GM23338 (cell line): ENCODE results near the gene TASOR2. TPM values are rescaled to one million over a fixed set of nuclear protein-coding genes. Genes with fewer than 3 reads are reported as not detected.

ENCODE experiments used
- ATAC-seq: fragments of 200-7000 bp; cut with Tn5 transposase; 3 replicates; pipeline ENCODE4 v1.9.1; 2020
- DNase-seq: peaks from one replicate; pipeline ENCODE4 v3.0.0-alpha.2; 2015; ENCODE audit warnings: low spot score
- H2AFZ ChIP-seq: fragments of 200-600 bp; sonication (generic); 2 replicates; pipeline ENCODE4 v1.8.0; 2016; ENCODE audit warnings: antibody characterized with exemption, mild to moderate bottlenecking, moderate library complexity
- H3F3A ChIP-seq: fragments of 200-600 bp; sonication (generic); replicated peaks from 2 replicates; pipeline ENCODE4 v1.8.0; 2017; ENCODE audit warnings: antibody characterized with exemption, mixed run types, low read depth
- H3K27ac ChIP-seq: fragments of 200-600 bp; sonication (generic); 2 replicates; pipeline ENCODE4 v1.6.1; 2016; ENCODE audit warnings: low read depth
- H3K27me3 ChIP-seq: fragments of 200-600 bp; sonication (generic); 2 replicates; pipeline ENCODE4 v1.8.0; 2016; ENCODE audit warnings: mild to moderate bottlenecking, mixed run types, moderate library complexity; ENCODE audit not compliant: insufficient read depth
- H3K36me3 ChIP-seq: fragments of 200-600 bp; sonication (generic); 2 replicates; pipeline ENCODE4 v1.8.0; 2016; ENCODE audit warnings: mild to moderate bottlenecking; ENCODE audit not compliant: insufficient read depth
- H3K4me1 ChIP-seq: fragments of 200-600 bp; sonication (generic); 2 replicates; pipeline ENCODE4 v1.8.0; 2016; ENCODE audit warnings: mild to moderate bottlenecking, moderate library complexity; ENCODE audit not compliant: insufficient read depth
- H3K4me2 ChIP-seq: fragments of 200-600 bp; sonication (generic); 2 replicates; pipeline ENCODE4 v1.7.1; 2017; ENCODE audit warnings: mixed run types
- H3K4me3 ChIP-seq: fragments of 200-600 bp; sonication (generic); 2 replicates; pipeline ENCODE4 v1.6.1; 2016; ENCODE audit warnings: mixed run types
- H3K79me2 ChIP-seq: fragments of 200-600 bp; sonication (generic); replicated peaks from 2 replicates; pipeline ENCODE4 v1.8.0; 2017; ENCODE audit warnings: mild to moderate bottlenecking; ENCODE audit not compliant: insufficient read depth
- H3K9me2 ChIP-seq: fragments of 200-600 bp; sonication (generic); 2 replicates; pipeline ENCODE4 v1.8.0; 2017; ENCODE audit not compliant: insufficient read depth
- H4K20me1 ChIP-seq: fragments of 200-600 bp; sonication (generic); replicated peaks from 2 replicates; pipeline ENCODE4 v1.8.0; 2017; ENCODE audit warnings: mild to moderate bottlenecking; ENCODE audit not compliant: insufficient read depth
- H3K27ac Mint-ChIP-seq: 2 replicates; pipeline ENCODE4 v1.8.0; 2020; ENCODE audit warnings: inconsistent platforms, mild to moderate bottlenecking, moderate library complexity, mixed read lengths
- H3K27me3 Mint-ChIP-seq: 3 replicates; pipeline ENCODE4 v1.8.0; 2022; ENCODE audit warnings: low read depth, mild to moderate bottlenecking, moderate library complexity, mixed read lengths, inconsistent platforms; ENCODE audit not compliant: insufficient read depth, poor library complexity
- H3K36me3 Mint-ChIP-seq: 3 replicates; pipeline ENCODE4 v1.8.0; 2021; ENCODE audit warnings: low read depth, mild to moderate bottlenecking, inconsistent platforms, moderate library complexity, mixed read lengths
- H3K4me1 Mint-ChIP-seq: 3 replicates; pipeline ENCODE4 v1.8.0; 2020; ENCODE audit warnings: mild to moderate bottlenecking, inconsistent platforms, mixed read lengths
- H3K4me3 Mint-ChIP-seq: 3 replicates; pipeline ENCODE4 v1.8.0; 2021; ENCODE audit warnings: moderate library complexity, mild to moderate bottlenecking, inconsistent platforms, mixed read lengths
- H3K9me3 Mint-ChIP-seq: 3 replicates; pipeline ENCODE4 v1.8.0; 2020; ENCODE audit warnings: moderate library complexity, mild to moderate bottlenecking, inconsistent platforms, mixed read lengths
- CREB1 ChIP-seq: fragments of 250-450 bp; sonication (Bioruptor Pico); IDR thresholded peaks from 2 replicates; pipeline ENCODE4 v1.5.0; 2020; ENCODE audit warnings: low read depth, mild to moderate bottlenecking, moderate library complexity
- ETS1 ChIP-seq: IDR thresholded peaks from 2 replicates; pipeline ENCODE4 v1.6.1; 2016; ENCODE audit warnings: antibody characterized with exemption
- EZH2 ChIP-seq: fragments of 200-600 bp; sonication (generic); IDR thresholded peaks from one replicate; pipeline ENCODE4 v1.8.0; 2017; ENCODE audit warnings: antibody characterized with exemption, mild to moderate bottlenecking, low read depth; ENCODE audit not compliant: unreplicated experiment
- EZH2phosphoT487 ChIP-seq: fragments of 200-600 bp; sonication (generic); IDR thresholded peaks from one replicate; pipeline ENCODE4 v1.8.1; 2018; ENCODE audit warnings: antibody characterized with exemption; ENCODE audit not compliant: unreplicated experiment
- JUNB ChIP-seq: IDR thresholded peaks from one replicate; pipeline ENCODE4 v1.6.1; 2016; ENCODE audit warnings: antibody characterized with exemption; ENCODE audit not compliant: unreplicated experiment
- NANOG ChIP-seq: IDR thresholded peaks from 2 replicates; pipeline ENCODE4 v1.6.1; 2016; ENCODE audit warnings: antibody characterized with exemption, borderline replicate concordance
- POLR2AphosphoS5 ChIP-seq: IDR thresholded peaks from 2 replicates; pipeline ENCODE4 v1.6.1; 2016; ENCODE audit warnings: antibody characterized with exemption, low read depth
- REST ChIP-seq: IDR thresholded peaks from one replicate; pipeline ENCODE4 v1.6.1; 2018; ENCODE audit warnings: antibody characterized with exemption; ENCODE audit not compliant: unreplicated experiment
- STAT1 ChIP-seq: IDR thresholded peaks from one replicate; pipeline ENCODE4 v1.6.1; 2016; ENCODE audit warnings: antibody characterized with exemption; ENCODE audit not compliant: unreplicated experiment
- ZNF114 ChIP-seq: fragments of 250-450 bp; sonication (Bioruptor Pico); IDR thresholded peaks from 2 replicates; pipeline ENCODE4 v1.5.0; 2020; ENCODE audit warnings: mild to moderate bottlenecking, moderate library complexity
- ZNF331 ChIP-seq: fragments of 250-450 bp; sonication (Bioruptor Pico); IDR thresholded peaks from 2 replicates; pipeline ENCODE4 v1.5.0; 2020; ENCODE audit warnings: low read depth, mild to moderate bottlenecking, moderate library complexity
- polyA plus RNA-seq: library from polyadenylated mRNA; unstranded; fragments of >200 nt; fragmentation: Nextera tagmentation; extraction: Ambion mirVana; gene quantifications from 2 replicates; pipeline ENCODE4 v1.2.1, GENCODE V29; 2016
- total RNA-seq: library from RNA; depleted of rRNA; stranded (reverse); fragments of >200 nt; shearing (Covaris generic); gene quantifications from 2 replicates; pipeline ENCODE4 v1.2.3, GENCODE V29; 2014
- TF ChIP-seq, protein P1 (sequence below): fragments of 250-450 bp; sonication (Bioruptor Pico); IDR thresholded peaks from 2 replicates; pipeline ENCODE4 v1.5.0; 2020; ENCODE audit warnings: mild to moderate bottlenecking, moderate library complexity
- TF ChIP-seq, protein P2 (sequence below), 2 experiments: fragments of 200-600 bp in 1 of 2; sonication (generic) in 1 of 2; conservative IDR thresholded peaks; 2 replicates each; pipeline versions ENCODE4 v1.5.1 to v1.6.1; 2016 to 2017; ENCODE audit warnings: antibody characterized with exemption in 2 of 2, low read depth in 2 of 2, mild to moderate bottlenecking in 2 of 2, moderate library complexity in 1 of 2

Gene TASOR2
- total and polyA plus RNA-seq, 2 experiments from 2014 or later, result 45.2 to 110 TPM

DNA sequence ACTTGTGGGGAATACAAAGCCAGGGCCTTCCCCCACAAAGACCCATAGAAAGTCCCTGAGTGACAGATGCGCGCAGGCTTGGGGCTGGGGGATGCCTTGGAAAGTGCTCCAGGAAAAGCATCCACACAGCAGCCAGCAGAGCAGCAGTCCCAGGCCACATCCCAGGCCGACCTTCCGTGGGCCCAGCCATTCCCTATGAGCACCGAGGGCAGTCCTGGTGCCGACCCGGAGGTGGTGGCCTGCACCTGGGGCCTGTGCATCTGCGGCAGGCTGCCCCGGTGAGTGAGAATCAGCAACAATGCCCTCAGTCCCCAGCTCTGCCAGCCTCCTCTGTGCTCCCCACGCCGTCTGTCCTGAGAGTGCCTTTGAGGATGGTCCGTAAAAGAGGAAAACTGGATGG, 44.6 kb upstream of the TASOR2 start:
- Mint-ChIP-seq H3K27ac (no peak overlapping the region), H3K4me3 (no peak overlapping the region), H3K27me3 (peaks cover 9% of the 10 kb centered on the region), H3K9me3 (no peaks in the 10 kb centered on the region), H3K36me3 (peaks cover 45% of the 10 kb centered on the region), H3K4me1 (no peaks in the 10 kb centered on the region)
- no peak overlapping the region for H2AFZ ChIP-seq
- H4K20me1 ChIP-seq, result no peaks in the 10 kb centered on the region
- no peaks in the 10 kb centered on the region for H3K9me2 ChIP-seq
- no peaks in the 10 kb centered on the region for H3K36me3 ChIP-seq
- H3F3A ChIP-seq, result no peaks in the 10 kb centered on the region
- no peak overlapping the region for H3K4me2 ChIP-seq
- H3K79me2 ChIP-seq, result no peaks in the 10 kb centered on the region
- H3K4me3 ChIP-seq, result no peak overlapping the region
- H3K27me3 ChIP-seq, result no peaks in the 10 kb centered on the region
- ATAC-seq, result no peak
- no peaks in the 10 kb centered on the region for H3K4me1 ChIP-seq
- no peak overlapping the region for H3K27ac ChIP-seq
- TF ChIP-seq REST (no peak), JUNB (no peak), EZH2 (no peak), CREB1 (CRISPR knock-in tag) (no peak), STAT1 (no peak), POLR2AphosphoS5 (no peak), NANOG (no peak), ZNF114 (no peak), ETS1 (no peak), ZNF331 (CRISPR knock-in tag) (no peak), EZH2phosphoT487 (no peak)
- TF ChIP-seq, protein P1, sequence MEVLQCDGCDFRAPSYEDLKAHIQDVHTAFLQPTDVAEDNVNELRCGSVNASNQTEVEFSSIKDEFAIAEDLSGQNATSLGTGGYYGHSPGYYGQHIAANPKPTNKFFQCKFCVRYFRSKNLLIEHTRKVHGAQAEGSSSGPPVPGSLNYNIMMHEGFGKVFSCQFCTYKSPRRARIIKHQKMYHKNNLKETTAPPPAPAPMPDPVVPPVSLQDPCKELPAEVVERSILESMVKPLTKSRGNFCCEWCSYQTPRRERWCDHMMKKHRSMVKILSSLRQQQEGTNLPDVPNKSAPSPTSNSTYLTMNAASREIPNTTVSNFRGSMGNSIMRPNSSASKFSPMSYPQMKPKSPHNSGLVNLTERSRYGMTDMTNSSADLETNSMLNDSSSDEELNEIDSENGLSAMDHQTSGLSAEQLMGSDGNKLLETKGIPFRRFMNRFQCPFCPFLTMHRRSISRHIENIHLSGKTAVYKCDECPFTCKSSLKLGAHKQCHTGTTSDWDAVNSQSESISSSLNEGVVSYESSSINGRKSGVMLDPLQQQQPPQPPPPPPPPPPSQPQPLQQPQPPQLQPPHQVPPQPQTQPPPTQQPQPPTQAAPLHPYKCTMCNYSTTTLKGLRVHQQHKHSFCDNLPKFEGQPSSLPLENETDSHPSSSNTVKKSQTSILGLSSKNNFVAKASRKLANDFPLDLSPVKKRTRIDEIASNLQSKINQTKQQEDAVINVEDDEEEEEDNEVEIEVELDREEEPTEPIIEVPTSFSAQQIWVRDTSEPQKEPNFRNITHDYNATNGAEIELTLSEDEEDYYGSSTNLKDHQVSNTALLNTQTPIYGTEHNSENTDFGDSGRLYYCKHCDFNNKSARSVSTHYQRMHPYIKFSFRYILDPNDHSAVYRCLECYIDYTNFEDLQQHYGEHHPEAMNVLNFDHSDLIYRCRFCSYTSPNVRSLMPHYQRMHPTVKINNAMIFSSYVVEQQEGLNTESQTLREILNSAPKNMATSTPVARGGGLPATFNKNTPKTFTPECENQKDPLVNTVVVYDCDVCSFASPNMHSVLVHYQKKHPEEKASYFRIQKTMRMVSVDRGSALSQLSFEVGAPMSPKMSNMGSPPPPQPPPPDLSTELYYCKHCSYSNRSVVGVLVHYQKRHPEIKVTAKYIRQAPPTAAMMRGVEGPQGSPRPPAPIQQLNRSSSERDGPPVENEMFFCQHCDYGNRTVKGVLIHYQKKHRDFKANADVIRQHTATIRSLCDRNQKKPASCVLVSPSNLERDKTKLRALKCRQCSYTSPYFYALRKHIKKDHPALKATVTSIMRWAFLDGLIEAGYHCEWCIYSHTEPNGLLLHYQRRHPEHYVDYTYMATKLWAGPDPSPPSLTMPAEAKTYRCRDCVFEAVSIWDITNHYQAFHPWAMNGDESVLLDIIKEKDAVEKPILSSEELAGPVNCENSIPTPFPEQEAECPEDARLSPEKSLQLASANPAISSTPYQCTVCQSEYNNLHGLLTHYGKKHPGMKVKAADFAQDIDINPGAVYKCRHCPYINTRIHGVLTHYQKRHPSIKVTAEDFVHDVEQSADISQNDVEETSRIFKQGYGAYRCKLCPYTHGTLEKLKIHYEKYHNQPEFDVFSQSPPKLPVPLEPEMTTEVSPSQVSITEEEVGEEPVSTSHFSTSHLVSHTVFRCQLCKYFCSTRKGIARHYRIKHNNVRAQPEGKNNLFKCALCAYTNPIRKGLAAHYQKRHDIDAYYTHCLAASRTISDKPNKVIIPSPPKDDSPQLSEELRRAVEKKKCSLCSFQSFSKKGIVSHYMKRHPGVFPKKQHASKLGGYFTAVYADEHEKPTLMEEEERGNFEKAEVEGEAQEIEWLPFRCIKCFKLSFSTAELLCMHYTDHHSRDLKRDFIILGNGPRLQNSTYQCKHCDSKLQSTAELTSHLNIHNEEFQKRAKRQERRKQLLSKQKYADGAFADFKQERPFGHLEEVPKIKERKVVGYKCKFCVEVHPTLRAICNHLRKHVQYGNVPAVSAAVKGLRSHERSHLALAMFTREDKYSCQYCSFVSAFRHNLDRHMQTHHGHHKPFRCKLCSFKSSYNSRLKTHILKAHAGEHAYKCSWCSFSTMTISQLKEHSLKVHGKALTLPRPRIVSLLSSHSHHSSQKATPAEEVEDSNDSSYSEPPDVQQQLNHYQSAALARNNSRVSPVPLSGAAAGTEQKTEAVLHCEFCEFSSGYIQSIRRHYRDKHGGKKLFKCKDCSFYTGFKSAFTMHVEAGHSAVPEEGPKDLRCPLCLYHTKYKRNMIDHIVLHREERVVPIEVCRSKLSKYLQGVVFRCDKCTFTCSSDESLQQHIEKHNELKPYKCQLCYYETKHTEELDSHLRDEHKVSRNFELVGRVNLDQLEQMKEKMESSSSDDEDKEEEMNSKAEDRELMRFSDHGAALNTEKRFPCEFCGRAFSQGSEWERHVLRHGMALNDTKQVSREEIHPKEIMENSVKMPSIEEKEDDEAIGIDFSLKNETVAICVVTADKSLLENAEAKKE (CRISPR knock-in tag), result no peak
- TF ChIP-seq, protein P2, sequence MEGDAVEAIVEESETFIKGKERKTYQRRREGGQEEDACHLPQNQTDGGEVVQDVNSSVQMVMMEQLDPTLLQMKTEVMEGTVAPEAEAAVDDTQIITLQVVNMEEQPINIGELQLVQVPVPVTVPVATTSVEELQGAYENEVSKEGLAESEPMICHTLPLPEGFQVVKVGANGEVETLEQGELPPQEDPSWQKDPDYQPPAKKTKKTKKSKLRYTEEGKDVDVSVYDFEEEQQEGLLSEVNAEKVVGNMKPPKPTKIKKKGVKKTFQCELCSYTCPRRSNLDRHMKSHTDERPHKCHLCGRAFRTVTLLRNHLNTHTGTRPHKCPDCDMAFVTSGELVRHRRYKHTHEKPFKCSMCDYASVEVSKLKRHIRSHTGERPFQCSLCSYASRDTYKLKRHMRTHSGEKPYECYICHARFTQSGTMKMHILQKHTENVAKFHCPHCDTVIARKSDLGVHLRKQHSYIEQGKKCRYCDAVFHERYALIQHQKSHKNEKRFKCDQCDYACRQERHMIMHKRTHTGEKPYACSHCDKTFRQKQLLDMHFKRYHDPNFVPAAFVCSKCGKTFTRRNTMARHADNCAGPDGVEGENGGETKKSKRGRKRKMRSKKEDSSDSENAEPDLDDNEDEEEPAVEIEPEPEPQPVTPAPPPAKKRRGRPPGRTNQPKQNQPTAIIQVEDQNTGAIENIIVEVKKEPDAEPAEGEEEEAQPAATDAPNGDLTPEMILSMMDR (conservative IDR thresholded peaks at IDR 0.05; ENCODE audit: low read depth in 2 of 2), result no peak
- DNase-seq, result no peak
